HG02840 (cell line): Measurements from ENCODE around the gene GEN1.

Experiments used
- ATAC-seq: cut with Tn5 transposase; IDR thresholded peaks from one replicate; pipeline ENCODE4 v1.9.1; 2021; ENCODE audit warnings: mild to moderate bottlenecking, moderate library complexity, moderate number of reproducible peaks; ENCODE audit not compliant: unreplicated experiment, low FRiP score

Gene GEN1

DNA sequence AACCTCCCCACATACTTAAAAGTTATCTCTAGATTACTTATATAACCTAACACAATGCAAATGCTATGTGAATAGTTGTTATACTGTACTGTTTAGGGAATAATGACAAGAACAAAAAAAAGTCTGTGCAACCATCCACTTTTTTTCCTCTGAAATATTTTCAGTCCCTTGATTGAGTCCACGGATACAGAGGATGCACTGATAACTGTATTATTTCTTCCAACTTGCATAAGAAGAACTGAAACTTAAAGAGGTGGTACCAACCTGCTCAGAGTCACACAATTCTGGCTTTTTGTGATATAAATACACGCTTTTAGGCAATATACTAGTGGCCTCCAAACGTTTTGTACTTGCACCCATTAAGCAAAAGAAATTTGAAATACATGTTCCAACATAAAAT is 1.7 kb upstream of the GEN1 start:
- ATAC-seq = no peak

DNA sequence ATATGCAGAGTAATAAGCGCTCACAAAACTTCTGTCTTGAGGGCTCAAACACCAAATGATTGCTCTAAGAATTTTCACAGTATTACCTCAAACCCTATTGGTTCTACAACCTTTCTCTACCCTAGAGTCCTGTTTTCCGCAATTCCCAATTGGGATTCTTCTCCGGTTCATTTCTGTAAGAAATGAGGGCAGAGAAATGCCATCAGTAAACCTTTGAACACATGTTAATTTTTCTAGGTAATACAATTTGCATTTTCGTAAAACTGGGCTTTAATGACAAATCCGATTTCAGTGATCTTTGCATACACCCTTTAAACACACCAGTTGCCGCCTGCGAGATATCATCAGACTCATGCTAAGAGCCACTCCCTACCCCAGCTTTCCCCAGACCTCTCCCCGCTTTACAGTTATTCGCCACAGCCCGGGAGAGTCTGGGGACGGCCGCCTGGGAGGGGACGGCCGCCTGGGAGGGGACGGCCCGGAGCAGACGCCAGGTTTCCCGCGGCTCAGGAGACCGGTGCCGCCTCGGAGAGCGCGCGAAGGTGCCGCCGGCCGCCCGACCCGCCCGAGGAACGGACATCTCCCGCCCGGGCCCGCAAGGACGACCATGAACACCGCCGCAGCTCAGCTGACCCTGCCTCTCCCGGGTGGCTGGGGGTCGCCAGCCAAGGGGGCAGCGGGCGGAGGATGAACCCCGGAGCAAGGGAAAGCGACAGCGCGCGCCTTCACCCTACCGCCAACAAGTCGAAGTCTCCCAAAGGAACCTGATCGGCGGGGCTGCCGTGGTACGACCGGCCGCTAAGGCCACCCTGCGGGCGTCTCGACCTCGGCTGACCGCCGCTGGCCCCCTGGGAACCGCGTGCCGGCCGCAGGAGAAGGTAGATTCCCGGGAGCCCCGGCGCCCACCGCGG is 791 bp upstream of the GEN1 start:
- ATAC-seq = peak; percentile 39

GRCh38 chr2:17754773-17755425 is 961 bp downstream of the GEN1 start:
- no peak for ATAC-seq

- ATAC-seq = no peak
Measured at GRCh38 chr2:17756668-17757067, 2.7 kb downstream of the GEN1 start.

- no peak for ATAC-seq
Measured at GRCh38 chr2:17757321-17757720, 3.4 kb downstream of the GEN1 start.

GRCh38 chr2:17758118-17758517 is 4.2 kb downstream of the GEN1 start:
- ATAC-seq = no peak

- ATAC-seq = no peak
Measured at GRCh38 chr2:17759805-17760204, 5.9 kb downstream of the GEN1 start.

GRCh38 chr2:17762451-17762850 is 8.5 kb downstream of the GEN1 start:
- ATAC-seq = no peak

- ATAC-seq = no peak
Measured at GRCh38 chr2:17763641-17764333, 9.8 kb downstream of the GEN1 start.

DNA sequence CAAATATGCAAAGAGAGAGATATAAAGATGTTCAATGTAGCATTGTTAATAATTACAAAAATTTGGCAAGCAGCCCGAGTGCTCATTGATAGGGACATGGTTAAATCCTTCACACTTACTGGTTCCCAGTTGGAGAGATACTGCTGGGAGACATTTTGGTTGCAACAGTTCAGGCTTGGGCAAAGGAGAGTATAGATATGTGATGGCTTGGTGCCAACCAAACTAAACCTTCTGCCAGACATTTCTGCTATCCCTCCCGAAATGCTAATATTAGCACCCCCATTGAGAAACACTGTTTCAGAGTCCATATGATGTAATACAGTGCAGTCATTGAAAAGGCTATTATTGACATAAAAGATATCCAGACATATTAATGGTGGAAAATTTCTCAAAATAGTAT is 11.5 kb downstream of the GEN1 start:
- ATAC-seq = no peak

- ATAC-seq = no peak
Measured at GRCh38 chr2:17768894-17769293, 15.0 kb downstream of the GEN1 start.

DNA sequence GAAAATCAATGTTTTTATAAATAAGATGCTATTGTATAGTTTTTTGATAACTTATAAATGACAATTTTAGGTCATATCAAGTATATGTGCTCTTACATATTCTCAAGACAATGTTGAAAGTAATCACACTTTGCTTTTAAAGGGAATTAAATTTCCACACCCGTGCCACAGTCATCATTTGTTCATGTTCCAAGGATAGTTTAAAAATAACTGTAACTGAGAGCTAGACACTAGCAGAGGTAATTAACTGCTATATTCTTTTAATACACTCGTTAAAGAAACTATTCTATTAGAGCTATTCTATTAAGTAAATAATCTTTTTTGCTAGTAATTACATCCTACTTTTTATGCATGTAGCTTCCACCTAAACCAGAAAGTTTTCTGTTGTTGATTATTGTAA is 18.0 kb downstream of the GEN1 start:
- ATAC-seq = no peak

GRCh38 chr2:17772532-17772931 is 18.6 kb downstream of the GEN1 start:
- ATAC-seq = no peak

DNA sequence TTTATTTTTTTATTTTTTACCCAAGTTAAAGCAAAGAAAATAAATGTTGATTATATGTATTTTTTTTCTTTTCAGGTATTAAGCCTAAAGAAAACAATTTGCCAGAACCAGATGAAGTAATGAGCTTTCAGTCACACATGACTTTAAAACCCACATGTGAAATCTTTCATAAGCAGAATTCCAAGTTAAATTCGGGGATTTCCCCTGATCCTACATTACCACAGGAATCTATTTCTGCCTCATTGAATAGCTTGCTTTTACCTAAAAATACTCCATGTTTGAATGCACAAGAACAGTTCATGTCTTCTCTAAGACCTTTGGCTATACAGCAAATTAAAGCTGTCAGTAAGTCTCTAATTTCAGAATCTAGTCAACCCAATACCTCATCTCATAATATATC is 26.6 kb downstream of the GEN1 start:
- no peak for ATAC-seq

DNA sequence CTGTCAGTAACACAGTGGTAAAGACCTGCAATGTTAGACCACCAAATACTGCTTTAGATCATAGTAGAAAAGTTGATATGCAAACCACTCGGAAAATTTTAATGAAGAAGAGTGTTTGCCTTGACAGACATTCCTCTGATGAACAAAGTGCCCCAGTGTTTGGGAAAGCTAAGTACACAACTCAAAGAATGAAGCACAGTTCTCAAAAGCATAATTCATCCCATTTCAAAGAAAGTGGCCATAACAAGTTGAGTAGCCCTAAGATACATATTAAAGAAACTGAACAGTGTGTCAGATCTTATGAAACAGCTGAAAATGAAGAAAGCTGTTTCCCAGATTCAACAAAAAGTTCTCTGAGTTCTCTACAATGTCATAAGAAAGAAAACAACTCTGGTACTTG is 27.5 kb downstream of the GEN1 start:
- ATAC-seq = no peak

- ATAC-seq = no peak
Measured at GRCh38 chr2:17786727-17787126, 32.8 kb downstream of the GEN1 start.

- ATAC-seq = no peak
Measured at GRCh38 chr2:17788773-17789172, 34.8 kb downstream of the GEN1 start.

GRCh38 chr2:17790536-17790935 is 36.6 kb downstream of the GEN1 start:
- ATAC-seq = no peak

GRCh38 chr2:17791121-17791816 is 37.3 kb downstream of the GEN1 start:
- ATAC-seq = no peak

- ATAC-seq = no peak
Measured at GRCh38 chr2:17791817-17792130, 37.8 kb downstream of the GEN1 start.

DNA sequence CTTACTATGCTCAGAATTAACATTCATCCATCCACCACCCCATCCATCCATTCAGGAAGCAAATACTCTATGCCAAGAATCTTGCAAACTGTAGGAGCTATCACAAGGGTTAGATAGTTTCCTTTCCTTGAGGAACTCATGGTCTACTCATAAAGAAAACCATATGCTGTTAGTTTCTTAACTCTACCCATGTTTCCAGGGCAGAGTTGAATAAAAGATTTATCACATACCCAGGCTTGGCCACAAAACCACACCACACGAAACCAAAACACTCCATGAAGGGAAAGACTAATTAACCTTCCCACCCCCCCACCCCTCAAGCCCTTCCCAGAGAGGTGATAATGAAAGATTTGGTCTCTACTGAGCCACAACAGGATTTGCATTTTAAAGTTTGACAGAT is 38.6 kb downstream of the GEN1 start:
- ATAC-seq = no peak
